GM18520 (cell line): ENCODE measurements around the gene FKBP3.
A peak's percentile ranks its signal among the peaks of the same experiment; 100 is the strongest.
"Not testable (repeated sequence)": the region's sequence is repeated elsewhere in the genome, so short reads cannot be mapped to it uniquely, and the experiment has no call there.

Experiments
- ATAC-seq: cut with Tn5 transposase; IDR thresholded peaks from one replicate; pipeline ENCODE4 v1.9.1; 2021; ENCODE audit not compliant: unreplicated experiment

Gene FKBP3

GRCh38 chr14:45114327-45114726 is 20.0 kb downstream of the FKBP3 start:
- ATAC-seq: no peak

- ATAC-seq: no peak
Measured at GRCh38 chr14:45112896-45113781, 21.1 kb downstream of the FKBP3 start.

- no peak for ATAC-seq
Measured at GRCh38 chr14:45104561-45104960, 29.7 kb downstream of the FKBP3 start.

GRCh38 chr14:45103806-45104205 is 30.5 kb downstream of the FKBP3 start:
- no peak for ATAC-seq

- ATAC-seq: no peak
Measured at GRCh38 chr14:45096218-45096617, 38.1 kb downstream of the FKBP3 start.

GRCh38 chr14:45095143-45095542 is 39.1 kb downstream of the FKBP3 start:
- ATAC-seq: no peak

- ATAC-seq: no peak
Measured at GRCh38 chr14:45094275-45094674, 40.0 kb downstream of the FKBP3 start.

- no peak for ATAC-seq
Measured at GRCh38 chr14:45091710-45092109, 42.6 kb downstream of the FKBP3 start.

GRCh38 chr14:45089813-45090212 is 44.5 kb downstream of the FKBP3 start:
- ATAC-seq: peak; percentile 93

- no peak for ATAC-seq
Measured at GRCh38 chr14:45084946-45085346, 49.3 kb downstream of the FKBP3 start.

- ATAC-seq: peak; percentile 94
Measured at GRCh38 chr14:45083976-45084722, 50.1 kb downstream of the FKBP3 start, which contains the start of gene PRPF39. Gene PRPF39 (plus strand): TSS chr14:45084116. CDS start chr14:45095240, 11,124 bp downstream.

- ATAC-seq: no peak
Measured at GRCh38 chr14:45083617-45083975, 50.7 kb downstream of the FKBP3 start.

- ATAC-seq: no peak
Measured at GRCh38 chr14:45082420-45082819, 51.9 kb downstream of the FKBP3 start.

- not testable (repeated sequence) for ATAC-seq
Measured at GRCh38 chr14:45081096-45081495, 53.2 kb downstream of the FKBP3 start.

- ATAC-seq: not testable (repeated sequence)
Measured at GRCh38 chr14:45080416-45080968, 53.8 kb downstream of the FKBP3 start.

- ATAC-seq: no peak
Measured at GRCh38 chr14:45078323-45078722, 56.0 kb downstream of the FKBP3 start.

GRCh38 chr14:45073231-45073879 is 60.9 kb downstream of the FKBP3 start:
- no peak for ATAC-seq

- ATAC-seq: no peak
Measured at GRCh38 chr14:45072126-45072525, 62.2 kb downstream of the FKBP3 start.

- ATAC-seq: no peak
Measured at GRCh38 chr14:45070215-45070614, 64.1 kb downstream of the FKBP3 start.

- no peak for ATAC-seq
Measured at GRCh38 chr14:45068396-45068795, 65.9 kb downstream of the FKBP3 start.

- no peak for ATAC-seq
Measured at GRCh38 chr14:45066667-45067066, 67.6 kb downstream of the FKBP3 start.
